Measurements from ENCODE around the gene FBRSL1. TPM values are rescaled to one million over a fixed set of nuclear protein-coding genes. Genes with fewer than 3 reads are reported as not detected.

The FBRSL1 gene
- total RNA-seq, 2 experiments from 2014 or later: 60.3 to 65.4 TPM

DNA sequence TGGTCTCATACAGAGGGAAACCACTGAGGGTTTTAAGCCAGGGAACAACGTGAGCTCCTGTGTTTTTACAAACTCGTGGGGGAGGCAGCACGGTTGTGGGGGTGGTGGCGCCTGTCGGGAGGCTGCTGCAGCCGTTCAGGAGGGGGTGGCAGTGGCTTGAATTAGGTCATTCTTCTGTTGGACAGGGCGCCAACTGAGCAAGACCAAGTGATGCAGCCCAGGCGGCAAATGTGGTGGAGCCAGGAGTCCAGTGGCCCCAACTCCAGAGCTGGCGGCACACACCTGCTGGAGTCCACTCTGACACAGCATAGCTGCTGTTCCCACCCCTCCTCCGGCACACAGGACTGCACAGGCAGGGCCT, 27.8 kb downstream of the FBRSL1 start:
- POLR2A ChIA-PET: no interaction called here
- CTCF ChIA-PET: interaction anchor here (1.2 kb wide), 1 partner anchor 103 kb away, joined by 5 read pairs; no protein-coding TSS in a partner anchor

DNA sequence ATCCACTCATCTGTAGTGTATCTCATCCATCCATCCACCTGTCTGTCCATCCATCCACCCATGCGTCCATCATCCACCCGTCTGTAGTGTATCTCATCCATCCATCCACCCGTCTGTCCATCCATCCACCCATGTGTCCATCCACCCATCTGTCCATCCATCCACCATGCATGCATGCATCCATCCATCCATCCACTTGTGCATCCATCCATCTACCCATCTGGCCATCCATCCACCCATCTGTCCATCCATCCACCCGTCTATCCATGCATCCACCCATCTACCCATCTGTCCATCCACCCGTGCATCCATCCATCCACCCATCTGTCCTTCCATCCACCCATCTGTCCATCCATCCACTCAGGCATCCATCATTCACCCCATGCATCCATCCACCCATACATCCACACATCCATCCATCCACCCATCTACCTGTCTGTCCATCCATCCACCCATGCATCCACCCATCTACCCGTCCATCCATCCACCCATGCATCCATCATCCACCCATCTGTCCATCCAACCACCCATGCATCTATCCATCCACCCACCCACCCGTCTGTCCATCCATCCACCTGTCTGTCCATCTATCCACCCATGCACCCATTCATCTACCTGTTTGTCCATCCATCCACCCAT, 28.5 kb downstream of the FBRSL1 start:
- CTCF ChIA-PET: interaction anchor here (0.6 to 1.3 kb wide), 3 partner anchors 96 to 232 kb away, joined by 3 to 5 read pairs (median 5); no protein-coding TSS in a partner anchor
- POLR2A ChIA-PET: no interaction called here

DNA sequence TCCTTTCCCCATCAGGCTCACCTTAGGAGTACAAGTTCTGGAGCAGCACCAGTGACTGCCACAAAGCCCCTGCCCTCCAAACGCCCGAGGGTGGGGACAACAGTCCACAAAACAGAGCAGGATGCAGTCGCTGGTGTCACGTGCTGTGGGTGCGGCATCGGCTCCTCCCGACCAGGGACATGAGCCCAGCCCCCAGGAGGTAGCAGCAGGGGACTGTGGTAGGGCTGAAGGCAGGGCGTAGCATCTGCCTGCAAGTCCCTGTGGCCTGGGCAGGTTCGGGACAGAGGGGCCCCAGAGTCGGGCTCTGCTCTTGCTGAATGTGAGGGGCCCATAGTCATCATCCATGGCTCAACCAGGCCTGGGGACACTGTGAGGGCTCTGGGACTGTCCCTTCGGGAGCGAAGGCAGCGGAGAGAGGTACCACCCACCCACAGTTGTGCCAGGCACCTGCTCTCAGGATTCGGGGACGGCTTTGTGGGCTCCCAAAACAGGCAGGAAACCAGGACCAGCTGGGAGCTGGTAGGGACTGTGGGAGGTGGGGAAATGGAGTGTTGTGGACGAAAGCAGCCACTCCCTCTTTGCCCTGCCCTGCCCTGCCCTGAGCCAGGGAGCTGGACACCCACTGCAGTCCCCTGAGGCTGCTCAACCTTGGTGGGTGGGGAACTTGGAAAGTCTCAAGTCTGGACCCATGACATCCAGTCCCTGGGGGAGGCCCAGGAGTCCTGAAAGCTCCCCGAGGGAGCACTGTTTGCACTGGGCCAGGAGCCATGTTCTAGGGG, 30.7 kb downstream of the FBRSL1 start:
- ChIA-PET POLR2A (no interaction called here), CTCF (no interaction called here)

DNA sequence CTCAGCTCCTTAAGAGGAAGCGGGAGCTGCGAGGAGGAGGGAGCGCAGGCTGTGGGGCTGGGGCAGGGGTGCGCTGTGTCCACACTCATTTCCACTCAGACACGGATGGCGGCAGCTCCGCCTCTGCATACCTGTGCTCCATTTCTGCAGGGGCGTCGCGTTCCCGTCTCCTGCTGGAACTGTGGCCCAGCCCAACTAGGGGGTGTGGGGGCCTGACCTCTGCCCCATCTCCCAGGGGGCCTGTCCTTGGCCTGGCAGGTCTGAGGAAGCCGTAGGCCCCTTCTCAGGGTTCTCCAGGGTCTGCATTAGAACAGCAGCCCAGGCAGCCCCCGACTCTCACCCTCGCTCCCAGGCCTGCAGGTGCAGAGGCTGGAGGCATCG, 31.2 kb downstream of the FBRSL1 start:
- CTCF ChIA-PET: no interaction called here
- POLR2A ChIA-PET: no interaction called here

DNA sequence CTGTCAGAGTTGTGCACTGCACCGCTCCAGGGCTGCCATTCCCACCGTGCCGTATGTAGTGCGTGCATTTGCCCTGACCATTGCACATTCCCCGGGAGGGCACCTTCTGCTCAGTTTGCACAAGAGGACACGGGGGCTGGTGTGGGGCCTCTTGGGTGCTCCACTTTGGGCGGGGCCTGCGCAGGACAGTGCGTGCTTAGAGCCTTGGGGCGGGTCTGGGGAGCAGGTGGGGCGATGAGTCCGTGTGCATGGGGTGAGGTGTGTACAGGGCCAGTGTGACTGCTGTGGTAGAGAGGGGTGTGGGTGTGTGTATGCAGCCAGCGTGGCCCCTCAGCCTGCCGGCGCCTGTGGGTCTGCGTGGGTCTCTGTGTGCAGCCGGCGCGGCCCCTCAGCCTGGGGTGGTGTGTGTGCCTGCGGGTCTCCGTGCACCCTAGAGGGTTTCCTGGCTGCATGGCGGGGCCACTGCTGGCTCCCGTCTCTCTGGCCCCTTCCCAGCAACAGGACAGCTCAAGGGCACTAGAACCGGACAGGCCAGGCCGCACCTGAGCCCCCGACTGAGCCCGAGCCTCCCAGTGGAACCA, 31.9 kb downstream of the FBRSL1 start:
- POLR2A ChIA-PET: no interaction called here
- CTCF ChIA-PET: interaction anchor here (2.3 to 5.2 kb wide), 2 partner anchors 60 to 107 kb away, joined by 11 to 48 read pairs; no protein-coding TSS in a partner anchor

DNA sequence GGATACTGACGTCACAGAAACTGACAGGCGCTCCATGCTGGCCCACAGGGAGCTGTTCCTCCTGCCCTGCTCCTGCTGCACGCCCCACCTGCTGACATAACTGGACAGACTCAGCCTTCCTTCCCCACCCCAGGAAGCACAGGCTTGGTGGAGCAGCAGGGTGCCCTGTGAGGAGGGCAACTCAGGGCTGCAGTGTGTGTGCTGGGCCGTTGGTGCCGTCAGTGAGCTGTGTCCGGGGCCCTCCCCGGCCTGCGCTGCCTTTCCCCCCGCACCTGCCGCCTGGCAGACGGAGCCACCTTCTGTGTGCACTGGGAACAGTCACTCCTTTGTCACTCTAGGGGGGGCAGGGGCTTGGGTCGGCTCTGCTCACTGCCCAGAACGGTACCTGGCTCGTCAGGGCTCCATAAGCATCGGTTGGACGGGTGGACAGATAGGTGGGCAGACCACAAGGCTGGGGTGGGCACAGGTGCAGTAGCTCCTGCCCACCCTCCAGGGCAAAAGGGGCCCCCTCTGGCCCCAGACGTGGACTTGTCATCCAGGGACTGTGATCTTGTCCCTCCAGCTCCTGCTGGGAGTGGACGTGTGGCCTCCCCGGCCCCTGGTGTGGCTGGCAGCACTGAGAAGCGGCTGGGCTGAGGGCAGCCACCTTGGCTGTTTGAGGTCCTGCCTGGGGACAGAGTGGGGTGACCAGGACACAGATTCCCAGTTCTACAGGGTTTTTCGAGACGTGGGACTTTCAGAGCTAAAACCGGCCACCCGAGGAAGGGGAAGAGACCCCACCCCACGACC, 32.8 kb downstream of the FBRSL1 start:
- ChIA-PET POLR2A (no interaction called here), CTCF (interaction anchor here (0.5 to 5.2 kb wide), 7 partner anchors 8 to 376 kb away, joined by 3 to 48 read pairs (median 3); no protein-coding TSS in a partner anchor)

DNA sequence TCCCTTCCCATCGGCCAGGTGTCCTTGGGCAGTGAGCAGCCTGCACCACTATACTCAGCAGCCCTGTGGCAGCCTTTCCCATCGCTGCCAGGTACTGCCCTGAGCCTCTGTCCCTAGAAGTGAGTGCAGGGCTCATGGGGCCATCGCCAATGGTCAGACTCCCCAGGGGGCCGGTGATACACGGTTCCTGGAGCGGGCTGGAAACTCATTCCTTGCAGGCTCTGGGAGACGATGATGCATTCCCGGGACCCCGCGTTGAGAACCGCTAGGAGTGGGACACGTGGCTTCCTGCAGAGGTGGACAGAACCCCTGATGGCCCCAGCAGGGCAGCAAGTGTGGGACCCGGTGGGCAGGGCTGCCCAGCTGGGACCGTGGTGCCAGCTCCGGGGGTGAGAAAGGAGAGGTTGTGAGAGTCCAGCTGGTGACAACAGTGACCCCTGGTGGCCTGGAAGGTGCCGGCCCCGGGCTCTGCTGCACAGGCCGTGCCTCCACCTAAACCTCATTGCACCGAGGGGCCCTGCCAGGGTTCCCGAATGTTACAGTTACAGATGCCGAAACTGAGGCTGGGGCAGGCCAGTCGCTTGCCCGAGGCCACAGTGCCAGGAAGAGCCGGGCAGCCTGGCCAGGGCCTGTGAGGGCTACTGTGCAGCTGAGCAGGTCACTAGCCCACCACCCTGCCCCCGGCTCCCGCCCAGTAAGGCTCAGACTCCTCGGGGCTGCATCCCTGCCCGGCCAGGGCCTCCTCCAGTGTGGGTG, 33.8 kb downstream of the FBRSL1 start:
- ChIA-PET POLR2A (no interaction called here), CTCF (interaction anchor here (0.8 to 5.2 kb wide), 9 partner anchors 9 to 377 kb away, joined by 3 to 48 read pairs (median 3); no protein-coding TSS in a partner anchor)

DNA sequence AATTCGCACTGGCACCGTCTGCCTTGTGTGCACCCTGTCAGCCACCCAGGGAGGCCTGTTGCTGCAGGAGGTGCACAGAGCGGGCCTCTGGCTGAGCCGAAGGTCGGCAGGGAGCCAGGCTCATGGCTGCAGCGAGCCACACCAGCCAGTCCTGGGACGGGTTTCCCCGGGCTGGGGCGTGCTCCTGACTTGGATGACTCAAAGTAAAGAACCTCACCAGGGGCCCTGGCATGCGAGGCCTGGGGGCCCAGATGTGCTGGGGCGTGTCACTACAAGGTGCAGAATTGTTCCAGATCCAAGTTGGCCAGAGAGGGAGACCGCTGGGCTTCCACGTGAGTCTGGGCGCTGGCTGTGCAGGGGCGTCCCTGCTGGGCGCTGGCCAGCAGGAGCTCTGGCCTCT, 34.5 kb downstream of the FBRSL1 start:
- POLR2A ChIA-PET: no interaction called here
- CTCF ChIA-PET: interaction anchor here (1.7 to 5.2 kb wide), 4 partner anchors 10 to 118 kb away, joined by 5 to 48 read pairs (median 10); no protein-coding TSS in a partner anchor

DNA sequence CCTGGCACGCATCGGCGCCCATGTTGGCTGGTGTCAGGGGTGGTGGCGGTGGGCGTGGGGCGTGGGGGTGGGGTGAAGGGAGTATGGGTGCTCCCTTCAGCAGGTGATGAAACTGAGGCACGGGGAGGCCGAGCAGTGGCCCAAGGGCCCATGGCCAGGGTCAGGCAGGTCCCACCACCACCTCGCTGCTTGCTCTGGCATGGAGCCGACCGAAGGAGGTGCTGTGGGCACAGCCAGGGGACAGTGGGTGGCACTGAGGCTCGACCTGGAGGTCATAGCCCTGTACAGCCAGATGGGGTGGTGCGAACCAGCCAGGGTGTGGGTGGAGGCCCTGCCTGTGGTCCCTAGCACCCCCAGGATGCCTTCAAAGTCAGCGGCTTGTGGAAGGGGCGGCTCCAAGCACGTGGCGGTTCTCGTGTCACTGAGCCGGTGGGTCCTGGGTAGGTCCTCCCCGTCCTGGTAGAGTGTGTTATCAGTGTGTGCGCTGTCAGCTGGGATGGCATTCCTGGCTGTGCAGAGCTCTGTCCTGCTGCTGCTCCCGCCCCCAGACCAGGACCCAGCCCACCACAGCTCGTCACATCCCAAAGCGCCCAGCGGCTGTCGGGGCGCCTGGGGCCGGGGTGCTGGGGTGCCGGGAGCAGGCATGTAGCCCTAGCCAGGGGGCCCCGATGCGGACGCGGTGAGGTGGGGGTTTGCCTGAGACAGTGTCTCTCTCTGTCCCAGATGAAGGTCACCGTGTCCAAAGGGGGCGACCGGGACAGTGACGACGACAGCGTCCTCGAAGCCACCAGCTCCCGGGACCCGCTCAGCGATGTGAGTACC, 35.3 kb downstream of the FBRSL1 start:
- POLR2A ChIA-PET: no interaction called here
- CTCF ChIA-PET: interaction anchor here (1.8 to 5.2 kb wide), 2 partner anchors 110 to 119 kb away, joined by 5 to 48 read pairs; no protein-coding TSS in a partner anchor

DNA sequence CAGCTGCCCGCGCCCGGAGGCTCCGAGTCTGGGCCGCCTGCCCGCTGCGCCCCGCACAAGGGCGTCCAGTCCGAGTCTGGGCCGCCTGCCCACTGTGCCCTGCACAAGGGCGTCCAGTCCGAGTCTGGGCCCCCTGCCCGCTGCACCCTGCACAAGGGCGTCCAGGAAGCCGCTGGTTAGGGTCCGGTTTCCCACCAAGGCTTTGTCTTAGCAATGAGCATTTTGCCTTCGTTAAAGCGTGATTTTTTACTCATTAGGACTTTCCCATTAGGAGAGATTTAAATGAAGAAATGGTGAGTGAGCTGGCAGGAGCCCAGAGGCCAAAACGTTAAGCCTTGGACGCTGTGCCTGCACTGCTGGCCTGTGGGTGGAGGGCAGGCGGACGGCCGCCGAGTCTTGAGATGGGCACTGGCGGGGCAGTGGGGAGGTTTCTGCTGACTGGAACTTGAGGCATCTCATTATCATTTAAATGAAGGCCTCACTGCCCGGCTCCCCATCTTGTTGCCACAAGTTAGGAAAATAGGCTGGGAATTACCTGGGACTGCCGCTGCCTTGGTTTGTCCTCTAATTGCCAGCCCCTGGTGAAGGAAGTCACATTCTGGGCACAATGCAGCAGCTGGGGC, 36.0 kb downstream of the FBRSL1 start:
- ChIA-PET POLR2A (no interaction called here), CTCF (interaction anchor here (1.2 to 5.2 kb wide), 2 partner anchors 111 to 372 kb away, joined by 3 to 48 read pairs; no protein-coding TSS in a partner anchor)

DNA sequence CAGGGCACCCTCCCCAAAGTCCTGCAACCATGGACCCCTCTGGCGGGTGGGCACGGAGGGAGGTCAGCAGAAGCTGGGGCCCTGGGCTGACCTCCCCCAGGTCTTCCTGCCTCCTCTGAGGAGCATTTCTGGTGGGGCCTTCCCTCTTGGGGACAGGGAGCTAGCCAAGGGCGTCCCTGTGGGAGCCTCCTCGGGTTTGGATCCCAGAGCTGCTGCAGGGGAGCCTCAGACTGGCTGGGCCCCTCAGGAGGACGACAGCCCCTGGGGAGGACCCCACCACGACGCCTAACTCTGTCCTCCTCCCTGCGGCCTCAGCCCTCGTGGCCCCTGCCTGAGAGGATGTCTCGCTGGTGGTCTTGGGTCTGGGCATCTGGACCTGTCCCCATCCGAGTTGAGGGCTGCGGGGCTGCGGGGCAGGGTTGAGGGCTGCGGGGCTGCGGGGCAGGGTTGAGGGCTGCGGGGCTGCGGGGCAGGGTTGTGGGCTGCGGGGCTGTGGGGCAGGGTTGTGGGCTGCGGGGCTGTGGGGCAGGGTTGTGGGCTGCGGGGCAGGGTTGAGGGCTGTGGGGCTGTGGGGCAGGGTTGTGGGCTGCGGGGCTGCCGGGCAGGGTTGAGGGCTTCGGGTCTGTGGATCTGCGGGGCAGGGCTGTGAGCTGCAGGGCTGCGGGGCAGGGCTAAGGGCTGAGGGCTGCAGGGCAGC, 37.4 kb downstream of the FBRSL1 start:
- POLR2A ChIA-PET: no interaction called here
- CTCF ChIA-PET: interaction anchor here (0.8 to 1.2 kb wide), 2 partner anchors 8 to 373 kb away, joined by 3 read pairs; no protein-coding TSS in a partner anchor

DNA sequence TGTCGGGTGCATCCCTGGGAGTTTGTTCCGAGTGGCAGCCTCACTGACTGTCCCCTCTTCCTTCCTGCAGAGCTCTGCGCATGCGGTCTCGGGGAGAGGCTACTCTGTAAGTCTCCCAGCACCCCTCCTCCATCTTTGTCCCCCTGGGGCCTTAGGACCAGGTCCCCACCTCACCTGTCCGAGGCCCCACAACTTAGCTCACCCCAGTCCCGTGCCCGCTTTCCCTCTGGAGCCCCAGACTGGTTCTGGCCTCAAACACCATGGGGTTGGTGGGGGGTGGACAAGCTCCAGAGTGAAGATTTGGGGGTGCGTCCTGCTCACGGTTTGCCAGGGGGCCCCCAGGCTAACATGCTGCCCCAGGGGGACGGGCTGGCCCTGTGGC, 37.9 kb downstream of the FBRSL1 start:
- CTCF ChIA-PET: interaction anchor here (0.8 kb wide), 1 partner anchor 8 kb away, joined by 3 read pairs; no protein-coding TSS in a partner anchor
- POLR2A ChIA-PET: no interaction called here

DNA sequence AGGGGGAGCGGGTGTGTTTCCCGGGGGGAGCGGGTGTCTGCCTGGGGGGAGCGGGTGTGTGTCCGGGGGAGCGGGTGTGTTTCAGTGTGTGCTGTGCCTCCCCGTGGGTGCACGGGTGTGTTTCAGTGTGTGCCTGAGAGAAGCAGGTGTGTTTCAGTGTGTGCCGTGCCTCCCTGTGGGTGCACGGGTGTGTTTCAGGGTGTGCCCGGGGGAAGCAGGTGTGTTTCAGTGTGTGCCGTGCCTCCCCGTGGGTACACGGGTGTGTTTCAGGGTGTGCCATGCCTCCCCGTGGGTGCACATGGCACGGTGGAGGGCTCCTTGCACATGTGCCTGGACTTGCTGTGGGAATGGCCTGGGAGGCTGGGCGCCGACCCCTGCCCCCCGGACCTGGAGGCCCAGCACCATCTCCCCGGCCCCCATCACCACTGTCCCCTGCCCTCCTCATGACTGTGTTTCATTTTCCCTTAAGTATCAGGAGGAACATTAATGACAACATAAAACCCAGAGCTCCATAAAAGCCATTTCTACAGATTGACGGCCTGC, 38.7 kb downstream of the FBRSL1 start:
- POLR2A ChIA-PET: no interaction called here
- CTCF ChIA-PET: interaction anchor here (0.8 kb wide), 1 partner anchor 9 kb away, joined by 3 read pairs; no protein-coding TSS in a partner anchor

DNA sequence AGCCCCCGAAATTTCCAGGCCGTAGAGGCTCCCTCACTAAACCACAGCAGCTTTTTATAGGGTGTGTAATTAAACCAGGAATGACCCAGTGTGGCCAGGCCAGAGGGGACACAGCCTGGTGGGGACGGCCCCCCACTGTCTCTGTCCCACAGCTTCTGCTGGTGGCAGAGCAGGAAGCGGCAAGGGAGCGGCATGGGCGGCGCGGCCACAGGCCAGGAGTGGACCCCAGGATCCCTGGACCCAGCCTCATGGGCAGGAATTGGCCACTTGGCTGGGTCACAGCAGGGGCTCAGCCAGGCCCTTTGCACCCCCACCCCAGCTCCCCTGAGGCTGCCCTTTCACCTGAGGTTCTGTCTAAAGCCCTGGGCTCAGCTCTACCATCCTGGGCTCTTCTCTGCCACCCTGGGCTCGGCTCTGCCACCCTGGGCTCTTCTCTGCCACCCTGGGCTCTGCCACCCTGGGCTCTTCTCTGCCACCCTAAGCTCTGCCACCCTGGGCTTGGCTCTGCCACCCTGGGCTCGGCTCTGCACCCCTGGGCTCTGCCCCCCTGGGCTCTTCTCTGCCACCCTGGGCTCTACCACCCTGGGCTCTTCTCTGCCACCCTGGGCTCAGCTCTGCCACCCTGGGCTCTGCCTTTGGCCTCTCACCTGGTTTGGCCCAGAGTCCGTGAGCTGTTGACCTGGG, 39.3 kb downstream of the FBRSL1 start:
- CTCF ChIA-PET: no interaction called here
- POLR2A ChIA-PET: no interaction called here

DNA sequence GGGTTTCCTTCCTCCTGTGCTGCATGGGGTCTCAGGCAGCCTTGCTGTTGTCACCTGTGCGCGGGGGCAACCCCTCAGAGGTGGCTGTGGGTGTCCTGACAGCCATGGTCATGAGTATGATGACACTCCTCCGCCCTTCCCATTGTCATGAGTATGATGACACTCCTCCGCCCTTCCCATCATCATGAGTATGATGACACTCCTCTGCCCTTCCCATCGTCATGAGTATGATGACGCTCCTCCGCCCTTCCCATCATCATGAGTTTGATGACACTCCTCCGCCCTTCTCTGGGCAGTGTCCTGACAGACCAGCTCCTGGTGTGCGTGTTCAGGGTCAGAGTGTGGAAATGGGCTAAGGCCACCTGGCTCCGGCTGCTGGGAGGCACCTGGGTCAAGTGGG, 40.0 kb downstream of the FBRSL1 start:
- ChIA-PET CTCF (no interaction called here), POLR2A (no interaction called here)

DNA sequence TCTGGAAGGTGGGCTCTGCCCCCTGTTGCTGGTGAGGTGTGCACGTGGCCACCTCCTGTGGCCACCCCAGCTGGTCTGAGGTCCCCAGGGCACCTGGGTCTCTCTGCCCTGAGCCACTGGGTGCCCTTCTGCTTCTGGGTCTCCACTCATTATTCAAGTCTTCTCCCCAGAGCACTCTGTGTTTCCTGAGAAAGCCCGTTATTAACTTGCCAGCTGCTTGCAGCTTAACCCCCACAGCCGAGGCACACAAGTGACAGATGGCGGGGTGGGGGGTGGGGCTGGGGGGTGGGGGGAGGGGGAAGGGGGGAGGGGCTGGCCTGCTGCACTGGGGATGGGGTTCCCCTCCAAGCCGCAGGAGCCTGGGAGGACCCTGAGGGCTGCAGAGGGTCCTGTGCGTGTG, 40.5 kb downstream of the FBRSL1 start:
- CTCF ChIA-PET: no interaction called here
- POLR2A ChIA-PET: no interaction called here
